ENCODE data around the gene RGS1. TPM values are rescaled to one million over a fixed set of nuclear protein-coding genes. Genes with fewer than 3 reads are reported as not detected.

RGS1 gene
- total and polyA plus RNA-seq, 4 donors: 13.1 to 107 (median 15.3) TPM

DNA sequence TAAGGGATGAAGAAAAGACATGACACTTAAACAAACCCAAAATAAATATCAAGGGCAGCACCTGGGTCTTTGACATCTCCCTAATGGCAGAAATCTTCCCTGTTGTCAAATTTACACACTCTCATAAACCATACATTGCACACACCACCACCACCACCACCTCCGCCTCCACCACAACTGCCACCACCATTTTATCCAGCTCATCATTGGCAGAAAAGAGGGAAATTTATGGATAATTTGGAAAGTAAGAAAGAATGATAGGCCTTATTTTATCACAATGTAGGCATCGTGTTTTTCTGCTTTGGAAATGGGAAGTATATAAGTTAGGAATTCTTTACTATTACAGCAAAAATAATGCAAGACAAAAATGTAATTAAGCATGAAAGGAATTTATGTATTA lies 33.1 kb downstream of the RGS1 start:
- Histone ChIP-seq H3K36me3 (ENCODE audit: control insufficient read depth, insufficient read depth, low read length) (no peaks in the 10 kb centered on the region), H3K9me3 (ENCODE audit: control insufficient read depth, insufficient read depth, low read length) (no peaks in the 10 kb centered on the region), H3K27ac (ENCODE audit: low read depth, low read length) (no peak overlapping the region), H3K4me3 (ENCODE audit: low read depth, low read length) (no peak overlapping the region), H3K27me3 (ENCODE audit: control insufficient read depth, insufficient read depth, low read length) (no peaks in the 10 kb centered on the region), H3K4me1 (ENCODE audit: control insufficient read depth, insufficient read depth, low read length) (no peaks in the 10 kb centered on the region)
- no CpG with 5 or more reads among the region's 2 CpGs for WGBS (ENCODE audit: insufficient coverage)
- no peak for DNase-seq (ENCODE audit: low read depth in 4 of 6, low spot score in 6 of 6)

DNA sequence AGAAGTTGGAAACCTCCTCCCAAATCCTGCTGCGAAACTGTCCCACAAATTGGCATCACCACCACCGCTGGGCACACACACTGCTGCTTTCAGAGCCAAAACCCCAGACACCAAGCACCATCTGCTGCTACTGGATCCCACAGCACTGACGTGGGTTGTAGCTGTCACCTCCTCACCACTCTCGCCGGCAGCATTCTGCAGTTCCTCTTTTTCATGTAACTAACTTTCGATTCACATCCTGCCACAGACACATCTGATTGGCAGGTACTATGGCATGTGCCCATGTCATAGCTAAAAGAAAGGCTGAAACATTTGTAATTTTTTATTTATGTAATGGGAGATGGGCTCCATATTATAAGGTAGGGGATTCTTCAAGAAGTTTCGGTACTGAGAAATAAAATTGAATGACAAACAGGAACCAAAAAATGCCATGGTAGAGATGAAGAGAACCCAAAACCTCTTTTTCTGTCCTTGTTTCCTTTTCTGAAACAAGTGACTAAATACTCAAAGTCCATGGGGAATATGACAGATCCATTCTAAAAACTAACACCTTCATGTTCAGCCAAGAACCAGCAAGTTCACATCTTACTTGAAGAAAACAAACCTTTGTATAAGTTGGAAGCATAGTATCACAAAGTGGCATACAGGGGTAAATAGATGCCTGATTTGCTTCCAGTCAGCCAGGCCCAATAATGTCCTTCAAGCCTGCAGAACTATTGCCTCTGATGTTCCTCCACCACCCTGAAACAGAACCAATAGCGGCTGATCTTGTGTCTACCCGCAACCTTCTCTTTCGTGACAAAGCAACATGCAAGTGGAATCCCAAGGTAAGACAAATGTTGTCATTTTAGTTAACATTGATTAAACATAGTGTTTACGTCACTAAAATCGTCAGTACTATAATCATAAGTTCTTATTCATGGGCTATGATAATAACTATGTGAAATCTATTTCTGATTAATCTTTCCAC lies 33.8 kb downstream of the RGS1 start:
- 78% methylated on average over 5 of the region's 12 CpGs for WGBS (ENCODE audit: insufficient coverage)
- no peaks in the 10 kb centered on the region for H3K4me1 ChIP-seq (ENCODE audit: control insufficient read depth, insufficient read depth, low read length)
- DNase-seq (ENCODE audit: low read depth in 4 of 6, low spot score in 6 of 6): peak in 1 of 6 donors; percentile 4
- no peaks in the 10 kb centered on the region for H3K27me3 ChIP-seq (ENCODE audit: control insufficient read depth, insufficient read depth, low read length)
- no peaks in the 10 kb centered on the region for H3K36me3 ChIP-seq (ENCODE audit: control insufficient read depth, insufficient read depth, low read length)
- no peak overlapping the region for H3K4me3 ChIP-seq (ENCODE audit: low read depth, low read length)
- H3K27ac ChIP-seq (ENCODE audit: low read depth, low read length): no peak overlapping the region
- H3K9me3 ChIP-seq (ENCODE audit: control insufficient read depth, insufficient read depth, low read length): no peaks in the 10 kb centered on the region

DNA sequence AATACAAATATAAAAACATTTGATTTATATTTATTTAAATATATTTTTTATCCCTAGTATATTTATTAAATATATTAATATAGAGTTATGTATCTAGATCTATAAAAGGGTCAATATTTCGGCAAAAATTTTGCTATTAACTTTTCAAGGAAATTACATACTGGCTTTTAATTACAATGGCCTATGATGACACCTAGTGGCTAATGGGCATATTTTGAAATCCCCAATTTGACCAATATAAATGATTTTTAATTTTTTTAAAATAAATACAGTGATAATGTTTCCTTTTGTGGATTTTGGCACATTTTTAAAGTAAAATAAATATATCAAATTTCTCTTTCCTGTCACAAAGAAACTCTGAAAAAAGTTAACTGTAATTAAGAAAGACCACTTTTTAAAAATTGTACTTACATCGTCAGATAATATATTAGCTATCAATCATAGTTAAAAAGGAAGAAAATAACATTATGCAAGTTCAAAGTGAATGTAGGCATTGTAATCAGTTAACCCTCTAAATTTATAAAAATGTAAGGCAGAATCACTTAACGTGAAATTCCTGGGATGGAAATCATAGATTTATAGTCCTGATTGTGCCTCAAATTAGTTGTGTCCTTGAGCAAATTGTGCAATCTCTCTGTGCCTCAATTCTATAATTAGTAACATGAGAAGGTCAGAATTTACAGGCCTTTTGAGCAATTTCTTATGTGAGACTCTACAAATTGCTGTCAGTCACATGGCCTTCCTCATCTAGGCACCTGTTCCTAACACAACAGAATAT lies 34.7 kb downstream of the RGS1 start:
- no peak overlapping the region for H3K27ac ChIP-seq (ENCODE audit: low read depth, low read length)
- no peaks in the 10 kb centered on the region for H3K9me3 ChIP-seq (ENCODE audit: control insufficient read depth, insufficient read depth, low read length)
- no peak overlapping the region for H3K4me3 ChIP-seq (ENCODE audit: low read depth, low read length)
- peak in 3 of 6 donors; percentile 22 to 69 (median 37) for DNase-seq (ENCODE audit: low read depth in 4 of 6, low spot score in 6 of 6)
- no CpG with 5 or more reads among the region's 3 CpGs for WGBS (ENCODE audit: insufficient coverage)
- no peaks in the 10 kb centered on the region for H3K27me3 ChIP-seq (ENCODE audit: control insufficient read depth, insufficient read depth, low read length)
- no peaks in the 10 kb centered on the region for H3K4me1 ChIP-seq (ENCODE audit: control insufficient read depth, insufficient read depth, low read length)
- H3K36me3 ChIP-seq (ENCODE audit: control insufficient read depth, insufficient read depth, low read length): no peaks in the 10 kb centered on the region

DNA sequence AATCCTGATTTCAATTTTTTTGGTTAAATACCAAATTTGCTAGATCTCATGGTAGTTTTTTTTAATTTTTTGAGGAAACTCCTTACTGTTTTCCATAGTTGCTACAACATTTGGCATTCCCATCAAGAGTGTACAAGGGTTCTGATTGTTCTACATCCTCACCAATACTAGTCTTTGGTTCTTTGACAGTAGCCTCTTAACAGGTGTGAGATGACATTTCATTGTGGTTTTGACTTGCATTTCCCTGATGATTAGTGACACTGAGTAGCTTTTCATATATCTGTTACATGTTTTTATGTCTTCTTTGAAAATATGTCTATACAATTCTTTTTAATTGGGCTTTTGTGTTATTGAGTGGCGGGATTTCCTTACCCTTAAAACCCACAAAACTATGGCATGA lies 39.5 kb downstream of the RGS1 start:
- H3K27me3 ChIP-seq (ENCODE audit: control insufficient read depth, insufficient read depth, low read length): no peaks in the 10 kb centered on the region
- DNase-seq (ENCODE audit: low read depth in 4 of 6, low spot score in 6 of 6): no peak
- no CpG with 5 or more reads among the region's 1 CpG for WGBS (ENCODE audit: insufficient coverage)
- no peaks in the 10 kb centered on the region for H3K9me3 ChIP-seq (ENCODE audit: control insufficient read depth, insufficient read depth, low read length)
- H3K36me3 ChIP-seq (ENCODE audit: control insufficient read depth, insufficient read depth, low read length): no peaks in the 10 kb centered on the region
- no peak overlapping the region for H3K4me3 ChIP-seq (ENCODE audit: low read depth, low read length)
- no peak overlapping the region for H3K27ac ChIP-seq (ENCODE audit: low read depth, low read length)
- no peaks in the 10 kb centered on the region for H3K4me1 ChIP-seq (ENCODE audit: control insufficient read depth, insufficient read depth, low read length)

DNA sequence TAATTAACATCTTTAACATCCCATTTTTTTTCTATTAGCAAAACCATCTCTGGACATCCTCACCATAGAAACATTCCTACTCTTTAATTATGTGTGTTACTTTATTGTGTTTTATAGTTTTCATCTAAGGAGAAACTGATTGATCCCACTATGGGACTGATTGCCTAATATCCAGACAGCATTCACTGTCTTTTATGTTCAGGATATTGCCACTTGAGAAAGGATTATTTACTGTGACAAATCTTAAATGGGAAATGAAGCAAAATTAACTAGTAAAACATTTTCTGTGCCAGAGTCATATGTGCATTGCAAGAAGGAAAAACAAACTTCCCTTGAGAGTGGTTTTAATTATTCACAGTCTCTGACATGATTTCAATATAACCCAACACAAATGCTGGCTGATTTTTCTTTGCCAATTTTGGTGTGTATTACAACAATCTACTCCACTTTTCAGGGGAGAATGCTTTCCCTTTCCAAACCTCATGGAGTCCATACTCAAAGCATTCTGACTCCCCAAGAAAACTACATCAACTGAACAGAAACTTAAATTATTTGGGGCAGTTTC lies 44.6 kb downstream of the RGS1 start:
- Histone ChIP-seq H3K36me3 (ENCODE audit: control insufficient read depth, insufficient read depth, low read length) (no peaks in the 10 kb centered on the region), H3K4me3 (ENCODE audit: low read depth, low read length) (no peak overlapping the region), H3K4me1 (ENCODE audit: control insufficient read depth, insufficient read depth, low read length) (no peaks in the 10 kb centered on the region), H3K27me3 (ENCODE audit: control insufficient read depth, insufficient read depth, low read length) (no peaks in the 10 kb centered on the region), H3K9me3 (ENCODE audit: control insufficient read depth, insufficient read depth, low read length) (no peaks in the 10 kb centered on the region), H3K27ac (ENCODE audit: low read depth, low read length) (no peak overlapping the region)
- DNase-seq (ENCODE audit: low read depth in 4 of 6, low spot score in 6 of 6): peak in 2 of 6 donors; percentile 13 to 83

DNA sequence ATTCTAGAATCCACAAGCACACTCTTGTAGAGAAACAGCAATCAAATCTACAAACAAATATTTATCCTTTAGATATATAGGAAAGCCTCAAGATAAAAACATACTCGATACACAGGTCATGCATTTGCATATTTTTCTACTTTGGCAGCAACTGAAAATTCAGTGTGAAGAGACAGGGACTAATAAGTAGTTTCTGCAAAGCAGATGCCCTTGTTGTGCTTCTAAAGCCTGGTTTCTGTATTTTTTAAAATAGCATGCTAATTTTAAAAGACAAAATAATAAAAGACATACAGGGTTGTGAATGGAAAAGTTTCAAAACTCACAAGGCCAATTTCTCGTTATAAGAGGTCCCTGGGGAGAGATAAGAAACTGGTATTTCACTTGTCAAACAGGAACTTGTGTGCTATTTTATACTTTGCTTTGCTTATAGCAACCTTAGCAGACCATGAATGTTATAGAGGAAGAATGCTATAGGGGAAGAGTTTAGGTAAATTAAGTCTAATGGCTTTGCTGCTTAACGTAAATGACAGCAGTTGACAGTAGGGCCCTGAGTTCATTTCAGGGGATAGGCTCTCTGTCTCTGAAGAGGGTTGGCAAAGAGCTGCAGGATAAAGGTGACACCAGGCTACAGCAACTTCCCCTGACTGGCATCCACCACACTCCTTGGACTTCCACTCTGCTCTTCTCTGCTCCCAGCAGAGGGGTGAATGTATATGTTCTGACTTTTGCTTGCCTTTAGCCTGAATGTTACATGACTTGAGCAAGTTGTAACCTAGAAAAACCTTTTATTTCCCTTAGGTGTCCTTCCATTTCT lies 51.0 kb downstream of the RGS1 start:
- no peak for DNase-seq (ENCODE audit: low read depth in 4 of 6, low spot score in 6 of 6)
- 80% methylated on average over 1 of the region's 3 CpGs for WGBS (ENCODE audit: insufficient coverage)
- no peaks in the 10 kb centered on the region for H3K27me3 ChIP-seq (ENCODE audit: control insufficient read depth, insufficient read depth, low read length)
- H3K4me3 ChIP-seq (ENCODE audit: low read depth, low read length): no peak overlapping the region
- no peaks in the 10 kb centered on the region for H3K4me1 ChIP-seq (ENCODE audit: control insufficient read depth, insufficient read depth, low read length)
- no peak overlapping the region for H3K27ac ChIP-seq (ENCODE audit: low read depth, low read length)
- H3K36me3 ChIP-seq (ENCODE audit: control insufficient read depth, insufficient read depth, low read length): no peaks in the 10 kb centered on the region
- H3K9me3 ChIP-seq (ENCODE audit: control insufficient read depth, insufficient read depth, low read length): no peaks in the 10 kb centered on the region

DNA sequence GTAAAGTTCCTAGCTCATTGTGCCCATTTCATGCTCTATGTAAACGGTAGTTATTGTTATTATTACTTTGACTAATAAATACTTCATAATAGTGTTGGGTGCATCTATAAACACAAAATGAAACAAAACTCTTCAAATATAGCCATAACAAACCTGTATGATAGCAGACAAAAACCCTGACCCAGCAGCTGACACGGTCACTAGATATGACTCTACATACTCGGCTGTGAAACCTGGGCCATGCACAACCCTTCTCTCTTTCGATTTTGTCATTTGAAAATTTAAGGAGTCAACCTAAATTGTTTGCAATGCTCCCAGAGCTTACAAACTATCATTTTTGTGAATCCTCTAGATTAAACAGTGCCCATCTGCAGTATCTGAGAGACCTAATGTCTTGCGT lies 52.3 kb downstream of the RGS1 start:
- Histone ChIP-seq H3K9me3 (ENCODE audit: control insufficient read depth, insufficient read depth, low read length) (no peaks in the 10 kb centered on the region), H3K27me3 (ENCODE audit: control insufficient read depth, insufficient read depth, low read length) (no peaks in the 10 kb centered on the region), H3K27ac (ENCODE audit: low read depth, low read length) (no peak overlapping the region), H3K4me3 (ENCODE audit: low read depth, low read length) (no peak overlapping the region), H3K4me1 (ENCODE audit: control insufficient read depth, insufficient read depth, low read length) (no peaks in the 10 kb centered on the region), H3K36me3 (ENCODE audit: control insufficient read depth, insufficient read depth, low read length) (no peaks in the 10 kb centered on the region)
- WGBS (ENCODE audit: insufficient coverage): 97% methylated on average over 3 of the region's 5 CpGs
- no peak for DNase-seq (ENCODE audit: low read depth in 4 of 6, low spot score in 6 of 6)

DNA sequence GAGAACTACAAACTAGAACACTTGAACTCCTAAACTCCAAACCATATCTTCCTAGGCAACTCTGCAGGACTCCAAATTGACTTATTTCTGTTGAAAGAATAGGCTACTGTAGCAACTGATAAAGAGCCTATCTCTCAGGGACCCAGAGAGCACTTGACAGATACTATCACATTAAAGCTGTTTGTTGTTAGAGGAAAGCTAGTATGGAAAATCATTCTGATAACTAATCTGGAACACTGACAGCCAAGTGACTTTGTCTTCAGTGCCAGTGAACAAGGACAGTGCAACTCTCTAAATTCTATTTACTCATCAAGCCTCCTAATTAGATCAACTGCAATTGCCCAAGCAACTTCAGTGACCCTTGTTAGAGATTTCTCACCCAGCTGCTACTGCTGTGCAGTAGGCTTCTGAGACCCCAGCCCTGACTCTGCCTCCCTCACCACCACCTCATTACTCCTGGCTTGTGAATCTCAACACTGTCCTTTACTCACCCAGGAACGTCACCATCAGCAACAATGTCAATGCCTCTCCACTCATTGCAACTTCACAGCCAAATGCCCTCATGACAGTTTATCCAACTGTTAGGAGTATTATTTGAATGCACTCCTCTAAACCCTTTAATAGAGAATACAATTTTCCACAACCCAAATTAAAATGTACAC lies 53.0 kb downstream of the RGS1 start:
- no CpG with 5 or more reads among the region's 1 CpG for WGBS (ENCODE audit: insufficient coverage)
- Histone ChIP-seq H3K27me3 (ENCODE audit: control insufficient read depth, insufficient read depth, low read length) (no peaks in the 10 kb centered on the region), H3K4me3 (ENCODE audit: low read depth, low read length) (no peak overlapping the region), H3K4me1 (ENCODE audit: control insufficient read depth, insufficient read depth, low read length) (no peaks in the 10 kb centered on the region), H3K27ac (ENCODE audit: low read depth, low read length) (no peak overlapping the region), H3K36me3 (ENCODE audit: control insufficient read depth, insufficient read depth, low read length) (no peaks in the 10 kb centered on the region), H3K9me3 (ENCODE audit: control insufficient read depth, insufficient read depth, low read length) (no peaks in the 10 kb centered on the region)
- DNase-seq (ENCODE audit: low read depth in 4 of 6, low spot score in 6 of 6): no peak

DNA sequence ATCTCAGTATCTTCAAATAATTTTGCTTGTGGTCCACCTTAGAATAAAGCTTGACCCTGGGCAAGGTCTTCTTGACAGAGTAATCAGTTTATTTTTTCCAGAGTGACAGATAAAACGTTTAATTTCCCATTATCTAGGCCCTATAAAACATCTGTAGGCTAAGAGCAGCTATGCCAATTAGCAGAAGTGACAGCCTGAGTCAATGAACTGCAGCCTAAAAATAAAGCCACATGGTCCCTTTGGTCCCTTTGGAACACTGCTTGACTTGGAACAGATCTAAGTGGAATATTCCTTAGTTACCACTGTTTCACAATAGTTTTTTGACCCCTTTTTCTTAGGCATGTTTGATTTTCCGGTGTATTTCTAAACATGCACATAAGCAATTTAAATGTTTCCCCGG lies 54.0 kb downstream of the RGS1 start:
- H3K4me1 ChIP-seq (ENCODE audit: control insufficient read depth, insufficient read depth, low read length): no peaks in the 10 kb centered on the region
- 57% methylated on average over 1 of the region's 3 CpGs for WGBS (ENCODE audit: insufficient coverage)
- no peak overlapping the region for H3K27ac ChIP-seq (ENCODE audit: low read depth, low read length)
- peak in 1 of 6 donors; percentile 32 for DNase-seq (ENCODE audit: low read depth in 4 of 6, low spot score in 6 of 6)
- no peaks in the 10 kb centered on the region for H3K27me3 ChIP-seq (ENCODE audit: control insufficient read depth, insufficient read depth, low read length)
- no peaks in the 10 kb centered on the region for H3K36me3 ChIP-seq (ENCODE audit: control insufficient read depth, insufficient read depth, low read length)
- no peaks in the 10 kb centered on the region for H3K9me3 ChIP-seq (ENCODE audit: control insufficient read depth, insufficient read depth, low read length)
- H3K4me3 ChIP-seq (ENCODE audit: low read depth, low read length): no peak overlapping the region

Measured in spinal cord (tissue), 10 donors.